ENCODE measurements around the gene NR6A1.

Gene NR6A1

DNA sequence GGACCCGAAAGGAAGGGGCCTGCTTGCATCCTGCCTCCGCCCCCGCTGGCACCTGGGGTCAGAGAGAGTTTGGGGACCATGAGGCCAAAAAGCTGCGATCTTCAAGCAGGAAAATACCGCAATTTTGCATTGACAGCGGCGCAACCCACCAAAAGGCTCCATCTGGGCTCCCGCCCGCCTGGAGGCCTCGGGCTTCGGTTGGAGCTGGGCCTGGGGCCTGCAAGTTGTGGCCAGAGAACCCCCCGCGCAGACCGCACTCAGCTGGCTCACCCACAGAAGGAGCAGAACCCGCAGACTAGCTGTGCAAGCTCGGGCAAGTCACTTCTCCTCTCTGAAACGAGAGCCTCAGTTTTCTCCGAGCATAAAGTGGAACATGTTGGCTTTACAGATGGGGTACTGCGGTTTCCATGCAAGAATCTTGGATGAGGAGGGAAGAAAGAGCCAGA lies 265.2 kb downstream of the NR6A1 start:
- no peak overlapping the region for H3K9ac ChIP-seq
- H3K9me3 ChIP-seq (ENCODE audit: control insufficient read depth, low read length): no peaks in the 10 kb centered on the region
- H3K79me2 ChIP-seq: no peaks in the 10 kb centered on the region
- H3K4me3 ChIP-seq (ENCODE audit: low read depth, low read length): no peak overlapping the region
- no peaks in the 10 kb centered on the region for H3K36me3 ChIP-seq (ENCODE audit: control insufficient read depth, insufficient read depth, low read length)
- H2AFZ ChIP-seq: no peak overlapping the region
- H3K27ac ChIP-seq: no peak overlapping the region
- no peak overlapping the region for H3K4me2 ChIP-seq (ENCODE audit: low read length)
- H3K27me3 ChIP-seq (ENCODE audit: control insufficient read depth, insufficient read depth, low read length): peaks cover 8% of the 10 kb centered on the region
- no peak for TF ChIP-seq CTCF (IDR thresholded peaks at IDR 0.05)
- H3K4me1 ChIP-seq: no peaks in the 10 kb centered on the region

GRCh38 chr9:124505006-124505900 lies 265.9 kb downstream of the NR6A1 start:
- Histone ChIP-seq H3K79me2 (no peaks in the 10 kb centered on the region), H3K27me3 (ENCODE audit: control insufficient read depth, insufficient read depth, low read length) (peaks cover 8% of the 10 kb centered on the region), H3K27ac (no peak overlapping the region), H3K4me3 (ENCODE audit: low read depth, low read length) (no peak overlapping the region), H3K9me3 (ENCODE audit: control insufficient read depth, low read length) (no peaks in the 10 kb centered on the region), H2AFZ (no peak overlapping the region), H3K36me3 (ENCODE audit: control insufficient read depth, insufficient read depth, low read length) (no peaks in the 10 kb centered on the region), H3K9ac (no peak overlapping the region), H3K4me2 (ENCODE audit: low read length) (no peak overlapping the region), H3K4me1 (no peaks in the 10 kb centered on the region)
- TF ChIP-seq CTCF (IDR thresholded peaks at IDR 0.05): no peak

DNA sequence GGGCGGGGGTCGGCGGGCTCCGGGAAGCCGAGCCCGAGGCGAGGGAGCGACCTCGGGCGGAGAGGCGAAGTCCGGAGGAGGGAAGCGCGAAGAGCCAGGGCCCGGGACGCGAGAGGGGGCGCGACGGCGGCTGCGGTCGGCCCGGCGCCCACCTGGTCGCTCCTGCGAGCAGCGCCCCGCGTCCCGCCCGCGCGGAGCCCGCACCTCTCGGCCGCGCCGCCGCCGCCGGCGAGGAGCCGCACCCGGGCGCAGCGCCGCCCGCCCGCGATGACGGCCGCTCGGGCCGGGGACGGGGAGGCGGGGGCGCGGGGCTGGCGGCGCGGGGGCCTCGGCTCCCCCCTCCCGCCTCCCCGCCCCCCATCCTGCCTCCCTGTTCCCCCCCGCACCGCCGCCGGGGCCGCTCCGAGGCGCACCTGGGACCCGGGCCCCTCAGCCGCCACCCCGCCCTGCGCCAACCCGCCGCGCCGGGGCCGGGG lies 266.5 kb downstream of the NR6A1 start:
- no peak overlapping the region for H3K9ac ChIP-seq
- H3K9me3 ChIP-seq (ENCODE audit: control insufficient read depth, low read length): no peaks in the 10 kb centered on the region
- H3K27ac ChIP-seq: no peak overlapping the region
- H3K4me1 ChIP-seq: no peaks in the 10 kb centered on the region
- H3K36me3 ChIP-seq (ENCODE audit: control insufficient read depth, insufficient read depth, low read length): no peaks in the 10 kb centered on the region
- no peak overlapping the region for H2AFZ ChIP-seq
- H3K4me3 ChIP-seq (ENCODE audit: low read depth, low read length): no peak overlapping the region
- no peak for TF ChIP-seq CTCF (IDR thresholded peaks at IDR 0.05)
- peak overlapping the region; percentile 37 for H3K4me2 ChIP-seq (ENCODE audit: low read length)
- H3K79me2 ChIP-seq: no peaks in the 10 kb centered on the region
- H3K27me3 ChIP-seq (ENCODE audit: control insufficient read depth, insufficient read depth, low read length): peaks cover 8% of the 10 kb centered on the region

DNA sequence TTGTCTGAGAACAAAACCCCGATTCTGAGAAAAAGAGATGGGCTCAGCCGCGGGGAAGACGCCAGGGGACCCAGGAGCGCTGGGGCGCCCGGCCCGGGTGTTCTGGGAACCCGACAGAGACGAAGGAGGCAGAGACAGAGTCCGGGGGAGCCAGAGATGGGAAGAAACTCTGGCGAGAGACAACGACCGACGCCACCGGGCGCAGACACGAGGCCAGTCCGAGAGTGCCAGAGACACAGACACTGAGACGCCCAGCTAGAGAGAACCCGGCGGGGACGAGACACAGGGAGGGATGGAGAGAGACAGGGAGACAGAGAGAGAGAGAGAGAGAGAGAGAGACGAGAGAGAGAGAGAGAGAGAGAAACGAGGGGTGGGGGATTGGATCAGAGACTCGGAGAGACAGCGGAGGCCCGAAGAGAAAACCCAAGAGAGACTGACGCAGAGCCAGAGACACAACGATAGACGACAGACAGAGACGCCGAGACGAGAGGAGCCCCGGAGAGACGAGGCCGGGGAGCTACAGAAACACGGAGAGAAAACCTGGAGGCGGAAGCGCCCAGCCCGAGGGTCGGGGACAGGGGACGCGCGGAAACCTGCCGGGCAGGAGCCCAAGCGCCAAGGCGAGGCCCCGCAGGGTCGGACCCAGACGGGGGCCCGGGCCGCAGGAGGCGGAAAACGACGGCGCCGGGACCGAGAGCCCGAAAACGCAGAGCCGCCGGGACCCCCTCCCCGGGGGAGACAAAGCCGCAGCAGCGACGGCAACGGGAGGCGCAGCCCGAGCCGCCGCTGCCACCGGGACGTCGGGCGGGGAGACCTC lies 267.2 kb downstream of the NR6A1 start:
- H3K4me3 ChIP-seq (ENCODE audit: low read depth, low read length): peak overlapping the region; percentile 9
- no peak for TF ChIP-seq CTCF (IDR thresholded peaks at IDR 0.05)
- no peak overlapping the region for H3K27ac ChIP-seq

More for the DNA sequence above, 267.2 kb downstream of the NR6A1 start:
- peak overlapping the region; percentile 42 for H2AFZ ChIP-seq
- H3K9ac ChIP-seq: no peak overlapping the region
- H3K36me3 ChIP-seq (ENCODE audit: control insufficient read depth, insufficient read depth, low read length): no peaks in the 10 kb centered on the region
- peak overlapping the region; percentile 37 for H3K4me2 ChIP-seq (ENCODE audit: low read length)
- H3K9me3 ChIP-seq (ENCODE audit: control insufficient read depth, low read length): no peaks in the 10 kb centered on the region
- H3K4me1 ChIP-seq: no peaks in the 10 kb centered on the region
- peaks cover 8% of the 10 kb centered on the region for H3K27me3 ChIP-seq (ENCODE audit: control insufficient read depth, insufficient read depth, low read length)
- H3K79me2 ChIP-seq: no peaks in the 10 kb centered on the region

All from parathyroid adenoma (tissue), 2 donors.